Activated T-helper 17 cell treated with anti-CD3 and anti-CD28 coated beads, Interleukin-2, amount 50 U/mL, for 72 hours (primary cell): Measurements from ENCODE around the gene RASGRF1. TPM values are rescaled to one million over a fixed set of nuclear protein-coding genes. Genes with fewer than 3 reads are reported as not detected.

Experiments used
- ATAC-seq: fragments of 150-1000 bp; cut with Tn5 transposase; replicated peaks from 2 replicates; pipeline ENCODE4 v1.10.0; 2021; ENCODE audit warnings: mild to moderate bottlenecking, moderate library complexity
- H3K27ac Mint-ChIP-seq: one replicate; pipeline ENCODE4 v1.8.0; 2022; ENCODE audit warnings: mixed read lengths
- H3K27me3 Mint-ChIP-seq: one replicate; pipeline ENCODE4 v1.8.0; 2022; ENCODE audit warnings: mixed read lengths
- H3K36me3 Mint-ChIP-seq: one replicate; pipeline ENCODE4 v1.8.0; 2022; ENCODE audit warnings: low read depth, mild to moderate bottlenecking, mixed read lengths
- H3K4me1 Mint-ChIP-seq: one replicate; pipeline ENCODE4 v1.8.0; 2022; ENCODE audit warnings: mixed read lengths
- H3K4me3 Mint-ChIP-seq: one replicate; pipeline ENCODE4 v1.8.0; 2022; ENCODE audit warnings: mild to moderate bottlenecking, mixed read lengths
- H3K9me3 Mint-ChIP-seq: one replicate; pipeline ENCODE4 v1.8.0; 2022; ENCODE audit warnings: mixed read lengths
- total RNA-seq, 2 donors: library from RNA; stranded (reverse); gene quantifications; one replicate each; pipeline ENCODE4 v1.2.3, GENCODE V29; 2022

RASGRF1 gene
- total RNA-seq, 2 donors from 2014 or later = not detected

DNA sequence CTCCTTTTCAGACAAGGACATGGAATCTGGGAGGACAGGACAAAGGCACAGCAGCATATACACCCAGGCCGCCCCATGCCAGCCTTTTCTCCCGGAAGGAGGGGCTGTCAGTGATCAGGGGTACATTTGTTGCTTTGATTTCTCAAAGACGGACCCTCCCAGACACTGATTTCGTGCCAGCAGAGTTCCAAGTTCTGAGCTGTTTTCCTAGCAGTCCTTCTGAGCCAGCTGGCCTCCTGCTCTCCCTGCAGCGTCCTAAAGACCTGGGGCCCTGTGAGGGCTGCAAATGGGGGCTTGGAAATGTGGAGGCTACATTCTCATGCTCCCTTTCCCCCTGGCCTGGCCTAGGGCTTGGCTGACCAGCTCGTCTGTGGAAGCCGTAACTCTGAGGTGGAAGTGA is 168.1 kb downstream of the RASGRF1 start:
- Mint-ChIP-seq H3K27ac (no peak overlapping the region), H3K27me3 (no peaks in the 10 kb centered on the region), H3K4me3 (no peak overlapping the region), H3K9me3 (no peaks in the 10 kb centered on the region), H3K4me1 (no peaks in the 10 kb centered on the region), H3K36me3 (peaks cover 94% of the 10 kb centered on the region)
- no peak for ATAC-seq

DNA sequence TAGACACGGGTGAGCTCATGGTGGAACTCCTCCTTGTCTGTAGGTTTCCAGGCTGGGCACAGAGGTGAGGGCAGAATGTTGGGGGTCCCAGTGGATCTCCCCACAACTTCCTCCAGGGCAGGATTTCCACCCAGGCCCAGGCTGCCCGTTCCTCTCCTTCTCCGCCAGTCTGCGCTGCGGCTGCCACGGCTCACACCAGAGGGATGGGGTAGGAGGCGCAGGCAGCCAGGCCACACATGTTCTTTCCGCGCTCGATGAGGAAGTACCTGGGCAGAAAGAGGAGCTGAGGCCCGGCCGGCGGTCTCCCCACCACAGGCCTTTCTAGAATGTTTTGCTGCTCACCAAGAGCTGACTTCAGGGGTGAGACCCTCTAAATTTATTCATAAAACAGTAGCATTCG is 168.6 kb downstream of the RASGRF1 start:
- Mint-ChIP-seq H3K9me3 (no peaks in the 10 kb centered on the region), H3K27me3 (no peaks in the 10 kb centered on the region), H3K27ac (peak overlapping the region; percentile 73), H3K36me3 (peaks cover 94% of the 10 kb centered on the region), H3K4me3 (no peak overlapping the region), H3K4me1 (no peaks in the 10 kb centered on the region)
- no peak for ATAC-seq

DNA sequence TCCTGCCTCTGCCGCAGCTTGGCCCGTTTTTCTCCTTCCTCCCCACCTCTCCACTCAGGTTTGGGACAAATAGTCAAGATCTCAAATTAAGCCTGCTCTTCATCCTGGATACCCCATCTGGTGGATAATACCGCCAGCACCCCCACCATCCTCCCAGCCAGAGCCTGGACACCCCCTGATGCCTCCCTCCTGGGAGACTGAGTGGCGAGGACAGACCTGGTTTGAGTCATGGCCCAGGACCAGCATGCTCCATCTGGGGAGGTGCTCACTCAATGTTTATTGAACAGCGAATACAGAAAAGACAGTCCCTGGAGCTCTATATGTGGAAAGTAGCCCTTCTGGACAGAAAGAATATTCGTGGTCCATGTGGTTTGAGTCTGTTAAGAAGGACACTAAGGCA is 169.1 kb downstream of the RASGRF1 start:
- Mint-ChIP-seq H3K36me3 (peaks cover 94% of the 10 kb centered on the region), H3K27ac (peak overlapping the region; percentile 73), H3K9me3 (no peaks in the 10 kb centered on the region), H3K4me1 (no peaks in the 10 kb centered on the region), H3K4me3 (no peak overlapping the region), H3K27me3 (no peaks in the 10 kb centered on the region)
- ATAC-seq = no peak

DNA sequence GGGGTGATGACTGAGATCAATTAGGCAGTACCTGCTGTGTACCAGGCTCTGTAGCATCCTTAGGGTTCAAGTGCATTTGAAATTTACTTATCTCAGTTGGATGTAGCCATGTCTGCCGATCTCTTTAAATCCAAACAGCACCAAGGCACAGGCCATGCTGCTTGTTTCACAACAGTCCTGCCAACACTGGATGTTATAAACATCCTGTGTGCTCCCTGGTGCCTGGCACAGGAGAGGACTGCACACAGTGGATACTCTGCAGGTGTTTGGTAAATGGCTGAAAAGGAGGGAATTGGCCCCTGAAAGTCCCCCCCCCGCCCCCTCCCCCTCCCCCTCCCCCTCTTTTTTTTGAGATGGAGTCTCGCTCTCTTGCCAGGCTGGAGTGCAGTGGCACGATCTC is 172.7 kb downstream of the RASGRF1 start:
- no peak overlapping the region for H3K4me3 Mint-ChIP-seq
- H3K36me3 Mint-ChIP-seq = peaks cover 88% of the 10 kb centered on the region
- H3K27me3 Mint-ChIP-seq = no peaks in the 10 kb centered on the region
- H3K4me1 Mint-ChIP-seq = no peaks in the 10 kb centered on the region
- no peak for ATAC-seq
- no peaks in the 10 kb centered on the region for H3K9me3 Mint-ChIP-seq
- no peak overlapping the region for H3K27ac Mint-ChIP-seq

DNA sequence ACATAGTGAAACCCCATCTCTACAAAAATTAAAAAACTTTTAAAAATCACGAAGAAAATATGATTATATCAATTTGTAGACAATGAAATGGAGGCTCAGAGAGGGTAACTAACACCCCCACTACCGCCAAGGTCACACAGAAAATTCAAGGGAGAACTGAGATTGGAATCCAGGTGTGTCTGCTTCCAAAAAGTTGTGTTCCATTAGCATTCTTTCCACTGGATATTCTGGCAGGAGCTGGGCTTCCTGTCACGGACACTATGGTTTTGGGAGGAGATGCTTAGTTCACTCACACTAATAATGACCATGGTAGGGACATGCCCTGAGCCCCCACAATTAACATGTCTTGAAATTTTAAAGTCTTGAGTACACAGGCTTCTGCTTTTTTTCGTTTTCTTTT is 174.5 kb downstream of the RASGRF1 start:
- Mint-ChIP-seq H3K36me3 (peaks cover 87% of the 10 kb centered on the region), H3K9me3 (no peaks in the 10 kb centered on the region), H3K4me3 (no peak overlapping the region), H3K4me1 (peaks cover 9% of the 10 kb centered on the region), H3K27ac (no peak overlapping the region), H3K27me3 (no peaks in the 10 kb centered on the region)
- no peak for ATAC-seq

DNA sequence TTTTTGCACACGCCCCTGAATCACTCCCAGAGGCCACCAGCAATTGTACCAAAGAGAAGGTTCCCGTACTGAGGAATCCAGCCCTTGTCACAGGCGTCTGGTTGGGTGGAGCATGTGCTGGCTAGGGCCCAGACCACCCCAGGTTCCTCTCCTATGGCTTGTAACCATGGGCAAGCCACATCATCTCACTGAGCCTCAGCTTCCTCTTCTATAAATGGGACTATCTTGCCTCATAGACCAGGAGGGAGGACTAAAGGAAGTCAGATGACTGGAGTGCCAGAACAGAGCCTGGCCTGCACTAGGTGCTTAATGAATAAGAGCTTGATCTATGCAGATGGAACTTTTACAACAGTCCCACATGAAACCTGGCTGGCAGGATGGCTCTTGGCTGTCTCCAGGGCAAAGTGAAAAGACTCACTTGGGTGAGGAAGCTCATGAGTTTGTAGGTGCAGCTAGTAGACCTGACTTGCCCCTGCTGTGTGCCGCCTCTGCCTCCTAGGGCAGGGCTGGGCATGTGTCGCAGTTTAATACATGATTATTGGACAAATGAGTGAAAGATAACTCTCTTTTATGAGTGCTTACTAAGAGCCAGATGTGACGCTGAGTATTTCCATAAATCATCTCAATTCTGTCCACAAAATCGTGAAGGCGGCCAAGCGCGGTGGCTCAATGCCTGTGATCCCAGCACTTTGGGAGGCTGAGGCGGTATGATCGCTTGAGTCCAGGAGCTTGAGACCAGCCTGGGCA is 175.1 kb downstream of the RASGRF1 start:
- H3K27ac Mint-ChIP-seq = no peak overlapping the region
- no peak overlapping the region for H3K4me3 Mint-ChIP-seq
- H3K9me3 Mint-ChIP-seq = no peaks in the 10 kb centered on the region
- ATAC-seq = no peak
- H3K4me1 Mint-ChIP-seq = peaks cover 9% of the 10 kb centered on the region
- no peaks in the 10 kb centered on the region for H3K27me3 Mint-ChIP-seq
- H3K36me3 Mint-ChIP-seq = peaks cover 90% of the 10 kb centered on the region

DNA sequence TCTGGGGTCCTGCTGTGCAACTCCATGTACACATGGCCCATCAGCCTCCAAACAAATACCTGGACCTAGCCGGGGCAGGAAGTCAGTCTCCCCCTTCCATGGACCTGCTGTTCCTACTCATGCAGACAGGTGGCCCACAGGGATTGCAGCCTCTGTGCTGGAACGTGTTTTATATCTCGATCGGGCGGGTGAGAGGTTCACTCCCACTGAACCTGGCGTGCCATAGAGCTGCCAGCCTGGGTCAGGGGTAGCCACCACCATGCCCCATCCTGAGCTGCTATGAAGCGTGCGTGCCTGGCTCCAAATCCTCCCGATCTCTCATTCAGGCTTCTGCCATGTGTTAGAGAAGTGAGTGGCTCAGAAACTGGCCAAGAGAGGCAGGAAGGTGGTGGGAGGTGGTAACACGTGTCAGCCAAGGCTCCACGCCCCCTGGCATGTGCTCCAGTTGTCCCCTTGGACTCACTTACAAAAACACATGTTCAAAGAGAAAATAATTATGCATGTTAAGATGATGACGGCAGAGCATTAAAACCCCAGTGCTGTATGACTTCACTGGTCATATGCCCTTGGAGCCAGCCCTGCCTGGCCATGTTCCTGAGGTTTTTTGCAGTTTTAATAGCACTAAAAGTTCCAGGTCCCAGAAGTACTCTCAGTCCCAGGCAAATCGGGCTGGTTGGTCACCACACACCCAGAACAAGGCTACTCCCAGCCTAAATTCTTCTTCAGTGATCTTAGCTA is 176.4 kb downstream of the RASGRF1 start:
- ATAC-seq = no peak
- Mint-ChIP-seq H3K27ac (no peak overlapping the region), H3K36me3 (peaks cover 91% of the 10 kb centered on the region), H3K27me3 (no peaks in the 10 kb centered on the region), H3K4me3 (no peak overlapping the region), H3K4me1 (peaks cover 20% of the 10 kb centered on the region), H3K9me3 (no peaks in the 10 kb centered on the region)

DNA sequence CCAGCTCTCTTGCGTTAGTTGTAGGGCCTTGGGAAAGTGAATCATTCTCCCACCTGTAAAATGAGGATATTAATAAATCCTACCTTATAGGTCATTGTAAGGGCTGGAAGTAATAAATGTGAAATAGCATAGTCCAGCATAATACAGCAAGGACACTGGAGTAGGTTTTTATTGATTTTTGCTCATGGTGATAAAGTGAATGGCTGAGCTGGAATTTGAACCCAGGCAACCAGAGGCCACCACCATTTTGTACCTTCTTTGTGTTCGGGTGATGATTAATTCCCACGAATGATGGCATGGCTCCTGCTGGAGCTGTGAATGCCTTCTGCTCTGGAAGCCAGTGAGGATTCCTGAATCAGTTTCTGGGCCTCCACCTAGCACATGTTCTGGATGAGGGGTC is 177.6 kb downstream of the RASGRF1 start:
- no peak for ATAC-seq
- Mint-ChIP-seq H3K4me1 (peaks cover 24% of the 10 kb centered on the region), H3K4me3 (no peak overlapping the region), H3K9me3 (no peaks in the 10 kb centered on the region), H3K36me3 (peaks cover 92% of the 10 kb centered on the region), H3K27ac (no peak overlapping the region), H3K27me3 (no peaks in the 10 kb centered on the region)

DNA sequence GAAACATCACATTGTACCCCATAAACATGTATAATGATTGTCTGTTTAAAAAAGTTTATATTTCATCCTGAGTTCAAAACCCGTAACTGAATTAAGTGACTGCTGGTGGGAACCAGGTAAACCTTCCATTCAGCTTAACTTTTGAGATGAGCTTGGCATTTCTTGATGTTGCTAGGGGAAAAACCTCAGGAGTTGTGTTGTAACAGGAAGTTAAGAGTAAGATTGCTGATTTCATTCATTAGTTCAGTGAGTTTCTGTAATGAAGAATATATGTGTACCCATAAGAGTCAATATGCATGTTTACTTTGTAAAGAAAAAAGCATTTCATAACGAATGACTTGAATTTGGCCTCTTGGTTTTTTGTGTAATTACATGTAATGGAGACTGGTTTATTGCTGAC is 178.3 kb downstream of the RASGRF1 start:
- Mint-ChIP-seq H3K4me3 (no peak overlapping the region), H3K27me3 (no peaks in the 10 kb centered on the region), H3K4me1 (peaks cover 24% of the 10 kb centered on the region), H3K9me3 (no peaks in the 10 kb centered on the region), H3K36me3 (peaks cover 93% of the 10 kb centered on the region), H3K27ac (no peak overlapping the region)
- ATAC-seq = no peak

DNA sequence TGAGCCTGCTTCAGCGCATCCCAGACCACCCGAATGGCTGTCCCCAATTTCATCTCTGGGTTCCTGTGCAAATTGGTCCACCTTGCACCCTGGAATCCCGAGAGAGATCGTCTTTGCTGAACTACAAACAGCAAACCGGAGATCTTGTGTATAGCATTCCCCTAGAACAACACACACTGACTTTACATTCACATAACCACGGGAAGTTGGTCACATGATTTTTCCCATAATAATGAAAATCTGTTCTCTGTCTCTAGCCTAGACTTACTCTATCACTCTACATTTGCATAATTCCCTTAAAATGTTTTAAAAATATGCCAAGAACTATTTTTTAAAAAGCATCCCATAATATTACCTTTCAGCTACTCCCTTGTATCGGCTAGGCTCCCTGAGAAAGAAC is 180.3 kb downstream of the RASGRF1 start:
- Mint-ChIP-seq H3K9me3 (no peaks in the 10 kb centered on the region), H3K4me1 (peaks cover 24% of the 10 kb centered on the region), H3K4me3 (no peak overlapping the region), H3K27ac (peak overlapping the region; percentile 37), H3K27me3 (no peaks in the 10 kb centered on the region), H3K36me3 (peaks cover 99% of the 10 kb centered on the region)
- no peak for ATAC-seq

Other genes with a start within 250 kb of the RASGRF1 start
- gene MORF4L1, start 217.9 kb downstream of the RASGRF1 start, total RNA-seq = 100 to 1,000 TPM; 242 to 244 TPM
- gene CTSH, start 145.7 kb downstream of the RASGRF1 start, total RNA-seq = 100 to 1,000 TPM; 306 to 503 TPM
- not detected for gene ANKRD34C, start 191.9 kb upstream of the RASGRF1 start, total RNA-seq
- 10 to 100 TPM; 41.1 to 54.1 TPM for gene TMED3, start 220.3 kb upstream of the RASGRF1 start, total RNA-seq